ENCODE measurements around the gene CAPG.

DNA sequence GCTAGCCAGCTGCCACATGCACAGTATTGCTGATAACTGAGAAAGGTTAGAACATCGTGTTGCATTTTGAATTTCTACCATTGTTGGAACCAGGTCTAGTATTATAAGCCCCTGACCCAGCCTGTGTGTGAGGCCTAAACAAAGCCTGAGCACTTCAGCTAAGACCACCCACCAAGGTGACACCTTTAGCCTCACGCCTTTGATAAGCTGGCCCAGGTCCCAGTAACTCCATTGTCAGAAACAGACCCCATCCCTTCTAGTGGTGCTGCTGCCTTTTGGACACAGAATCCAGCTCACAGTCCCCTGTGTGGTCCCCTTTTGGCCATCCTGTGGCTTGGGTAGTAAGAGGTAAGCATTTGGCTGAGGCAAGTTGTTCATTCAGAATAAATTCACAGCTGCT, 54.0 kb downstream of the CAPG start:
- TF ChIP-seq, protein P1, sequence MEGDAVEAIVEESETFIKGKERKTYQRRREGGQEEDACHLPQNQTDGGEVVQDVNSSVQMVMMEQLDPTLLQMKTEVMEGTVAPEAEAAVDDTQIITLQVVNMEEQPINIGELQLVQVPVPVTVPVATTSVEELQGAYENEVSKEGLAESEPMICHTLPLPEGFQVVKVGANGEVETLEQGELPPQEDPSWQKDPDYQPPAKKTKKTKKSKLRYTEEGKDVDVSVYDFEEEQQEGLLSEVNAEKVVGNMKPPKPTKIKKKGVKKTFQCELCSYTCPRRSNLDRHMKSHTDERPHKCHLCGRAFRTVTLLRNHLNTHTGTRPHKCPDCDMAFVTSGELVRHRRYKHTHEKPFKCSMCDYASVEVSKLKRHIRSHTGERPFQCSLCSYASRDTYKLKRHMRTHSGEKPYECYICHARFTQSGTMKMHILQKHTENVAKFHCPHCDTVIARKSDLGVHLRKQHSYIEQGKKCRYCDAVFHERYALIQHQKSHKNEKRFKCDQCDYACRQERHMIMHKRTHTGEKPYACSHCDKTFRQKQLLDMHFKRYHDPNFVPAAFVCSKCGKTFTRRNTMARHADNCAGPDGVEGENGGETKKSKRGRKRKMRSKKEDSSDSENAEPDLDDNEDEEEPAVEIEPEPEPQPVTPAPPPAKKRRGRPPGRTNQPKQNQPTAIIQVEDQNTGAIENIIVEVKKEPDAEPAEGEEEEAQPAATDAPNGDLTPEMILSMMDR (IDR thresholded peaks at IDR 0.05), result no peak
- no peak for TF ChIP-seq POLR2A (IDR thresholded peaks at IDR 0.05)
